Neural progenitor cell (in vitro differentiated cells): ENCODE measurements around the gene SCAI.

ENCODE experiments used
- CTCF ChIP-seq: fragments of 200-600 bp; sonication (generic); IDR thresholded peaks from 2 replicates; pipeline ENCODE4 v1.5.1; 2017; ENCODE audit warnings: antibody characterized with exemption, mild to moderate bottlenecking
- EZH2 ChIP-seq: fragments of 200-600 bp; sonication (generic); IDR thresholded peaks from 2 replicates; pipeline ENCODE4 v1.6.1; 2017; ENCODE audit warnings: antibody characterized with exemption, mild to moderate bottlenecking, moderate library complexity

DNA sequence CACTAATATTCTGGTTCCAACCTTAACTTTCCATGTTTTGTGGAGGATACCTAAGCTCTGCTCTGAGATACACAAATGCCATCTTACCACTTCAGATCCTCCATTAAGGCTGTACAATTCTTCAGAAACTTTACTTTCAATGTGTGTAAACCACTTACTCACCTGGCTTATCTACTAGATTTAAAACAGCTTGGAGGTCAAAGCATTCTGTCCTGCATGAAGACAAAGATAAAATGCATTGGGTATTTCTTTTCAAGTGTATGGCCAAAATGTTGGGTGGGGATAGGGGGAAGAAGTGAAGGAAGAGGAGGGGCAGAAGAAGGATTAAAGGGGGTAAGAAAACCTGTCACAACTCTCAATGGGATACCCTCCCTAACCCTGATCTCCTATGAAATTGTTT, 203.4 kb downstream of the SCAI start:
- TF ChIP-seq CTCF (no peak), EZH2 (no peak)
